Osteocyte (in vitro differentiated cells): ENCODE results near the gene TOM1L2. TPM values are rescaled to one million over a fixed set of nuclear protein-coding genes. Genes with fewer than 3 reads are reported as not detected.

Experiments used
- DNase-seq: peaks from one replicate; pipeline ENCODE4 v3.0.0; 2021; ENCODE audit warnings: mixed read lengths; ENCODE audit not compliant: unreplicated experiment; ENCODE audit errors: extremely low spot score
- H3K27ac Mint-ChIP-seq: one replicate; pipeline ENCODE4 v1.8.0; 2021; ENCODE audit warnings: mild to moderate bottlenecking, mixed read lengths; ENCODE audit not compliant: unreplicated experiment
- H3K27me3 Mint-ChIP-seq: one replicate; pipeline ENCODE4 v1.8.0; 2021; ENCODE audit warnings: mixed read lengths; ENCODE audit not compliant: unreplicated experiment
- H3K36me3 Mint-ChIP-seq: one replicate; pipeline ENCODE4 v1.8.0; 2021; ENCODE audit warnings: mixed read lengths; ENCODE audit not compliant: unreplicated experiment
- H3K4me1 Mint-ChIP-seq: one replicate; pipeline ENCODE4 v1.8.0; 2021; ENCODE audit warnings: mixed read lengths; ENCODE audit not compliant: unreplicated experiment
- H3K4me3 Mint-ChIP-seq: one replicate; pipeline ENCODE4 v1.8.0; 2021; ENCODE audit warnings: mild to moderate bottlenecking, moderate library complexity, mixed read lengths; ENCODE audit not compliant: unreplicated experiment
- H3K9me3 Mint-ChIP-seq: one replicate; pipeline ENCODE4 v1.8.0; 2021; ENCODE audit warnings: mixed read lengths; ENCODE audit not compliant: unreplicated experiment
- total RNA-seq: library from RNA; stranded (reverse); gene quantifications from 2 replicates; pipeline ENCODE4 v1.2.1, GENCODE V29; 2021
- TF ChIP-seq, protein P1 (sequence below): fragments of 200-600 bp; sonication (generic); IDR thresholded peaks from 2 replicates; pipeline ENCODE4 v1.5.0; 2021; ENCODE audit warnings: antibody characterized with exemption, mild to moderate bottlenecking, moderate library complexity

Gene TOM1L2
- total RNA-seq, 1 donor from 2014 or later, result 69.7 TPM

DNA sequence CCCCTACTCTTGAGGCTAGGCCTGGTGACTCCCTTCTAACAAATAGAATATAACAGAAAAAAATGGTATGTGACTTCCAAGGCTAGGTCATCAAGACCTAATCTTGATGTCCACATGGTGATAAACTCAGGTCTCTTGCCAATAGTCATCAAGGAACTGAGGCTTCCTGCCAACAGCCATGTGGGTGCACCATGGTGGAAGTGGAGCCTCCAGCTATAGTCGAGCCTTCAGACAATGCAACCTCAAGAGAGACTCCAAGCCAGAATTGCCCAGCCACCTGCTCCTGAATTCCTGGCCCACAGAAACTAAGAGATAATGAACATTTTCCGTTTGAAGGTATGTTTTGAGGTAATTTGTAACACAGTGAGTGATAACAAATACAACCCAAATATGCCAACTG lies 79.5 kb downstream of the TOM1L2 start:
- Mint-ChIP-seq H3K27ac (no peak overlapping the region), H3K36me3 (peaks cover 43% of the 10 kb centered on the region), H3K4me1 (peaks cover 16% of the 10 kb centered on the region), H3K9me3 (no peaks in the 10 kb centered on the region), H3K27me3 (no peaks in the 10 kb centered on the region), H3K4me3 (no peak overlapping the region)
- TF ChIP-seq, protein P1, sequence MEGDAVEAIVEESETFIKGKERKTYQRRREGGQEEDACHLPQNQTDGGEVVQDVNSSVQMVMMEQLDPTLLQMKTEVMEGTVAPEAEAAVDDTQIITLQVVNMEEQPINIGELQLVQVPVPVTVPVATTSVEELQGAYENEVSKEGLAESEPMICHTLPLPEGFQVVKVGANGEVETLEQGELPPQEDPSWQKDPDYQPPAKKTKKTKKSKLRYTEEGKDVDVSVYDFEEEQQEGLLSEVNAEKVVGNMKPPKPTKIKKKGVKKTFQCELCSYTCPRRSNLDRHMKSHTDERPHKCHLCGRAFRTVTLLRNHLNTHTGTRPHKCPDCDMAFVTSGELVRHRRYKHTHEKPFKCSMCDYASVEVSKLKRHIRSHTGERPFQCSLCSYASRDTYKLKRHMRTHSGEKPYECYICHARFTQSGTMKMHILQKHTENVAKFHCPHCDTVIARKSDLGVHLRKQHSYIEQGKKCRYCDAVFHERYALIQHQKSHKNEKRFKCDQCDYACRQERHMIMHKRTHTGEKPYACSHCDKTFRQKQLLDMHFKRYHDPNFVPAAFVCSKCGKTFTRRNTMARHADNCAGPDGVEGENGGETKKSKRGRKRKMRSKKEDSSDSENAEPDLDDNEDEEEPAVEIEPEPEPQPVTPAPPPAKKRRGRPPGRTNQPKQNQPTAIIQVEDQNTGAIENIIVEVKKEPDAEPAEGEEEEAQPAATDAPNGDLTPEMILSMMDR, result no peak
- no peak for DNase-seq

DNA sequence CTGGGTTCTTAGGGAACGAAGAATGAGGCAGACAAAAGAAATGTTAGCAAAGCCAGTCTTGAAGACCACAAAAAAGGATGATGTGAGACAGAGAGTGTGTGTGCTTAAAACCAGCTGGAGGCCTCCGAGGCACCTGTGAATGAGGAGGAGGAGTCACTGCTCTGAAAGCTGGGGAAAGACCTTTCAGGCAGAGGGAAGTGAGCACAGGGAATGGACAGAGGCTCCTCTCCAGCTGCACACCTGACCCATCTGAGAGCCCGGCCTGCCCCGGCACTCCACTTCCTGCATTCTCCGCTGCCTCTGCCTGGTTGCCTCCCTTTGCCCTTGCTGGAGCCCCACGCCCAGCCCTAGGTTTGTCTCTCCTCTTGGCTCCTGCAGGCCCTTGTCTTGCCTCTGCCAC lies 80.2 kb downstream of the TOM1L2 start:
- TF ChIP-seq, protein P1, result no peak
- no peak overlapping the region for H3K27ac Mint-ChIP-seq
- no peak overlapping the region for H3K4me3 Mint-ChIP-seq
- H3K36me3 Mint-ChIP-seq, result peaks cover 39% of the 10 kb centered on the region
- H3K9me3 Mint-ChIP-seq, result no peaks in the 10 kb centered on the region
- no peak for DNase-seq
- H3K4me1 Mint-ChIP-seq, result peaks cover 13% of the 10 kb centered on the region
- no peaks in the 10 kb centered on the region for H3K27me3 Mint-ChIP-seq

DNA sequence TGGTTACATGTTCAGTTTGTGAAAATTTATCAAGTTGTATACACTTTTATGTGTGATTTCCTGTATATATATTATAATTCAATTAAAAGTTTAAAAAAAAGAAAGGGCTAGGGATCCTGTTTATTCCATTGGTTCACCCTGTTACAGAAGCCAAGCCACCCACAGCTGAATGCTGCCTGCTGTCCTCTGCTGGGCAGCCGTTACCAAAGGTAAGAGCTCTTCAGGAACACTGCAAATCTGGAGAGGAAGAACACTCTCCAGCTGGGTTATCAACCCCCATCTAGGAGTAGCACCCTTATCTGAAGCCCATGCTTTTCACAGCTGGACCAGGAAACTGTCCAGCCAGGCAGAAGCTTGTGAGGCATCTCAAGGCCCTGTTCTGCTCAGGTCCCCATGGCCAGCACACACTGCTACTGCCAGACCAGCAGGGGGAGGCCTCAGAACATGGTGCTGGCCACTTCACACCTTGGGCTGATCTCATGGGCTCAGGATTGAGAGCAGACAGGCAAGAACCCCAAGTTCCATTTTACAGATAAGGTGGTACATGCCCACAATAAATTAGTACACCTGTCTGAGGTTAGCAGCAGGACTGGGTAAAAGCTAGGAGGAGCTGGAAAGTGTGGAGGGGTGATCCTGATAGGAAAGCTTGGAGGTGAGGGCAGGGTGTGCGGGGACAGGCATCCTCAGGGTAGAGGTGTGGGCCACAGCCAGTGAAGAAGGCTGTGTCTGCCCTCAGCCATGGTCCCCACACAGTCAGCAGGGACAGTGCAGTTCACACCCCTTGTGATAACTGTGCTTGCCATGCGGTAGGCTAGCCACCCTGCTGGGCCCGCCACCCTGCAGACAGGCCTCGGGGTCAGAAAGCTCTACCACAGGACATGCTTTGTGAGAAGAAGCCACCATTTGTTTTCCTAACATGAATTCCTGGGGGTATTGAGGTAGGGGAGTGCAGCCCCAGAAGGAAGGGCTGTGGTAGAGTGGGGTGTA lies 81.1 kb downstream of the TOM1L2 start:
- H3K27ac Mint-ChIP-seq, result no peak overlapping the region
- H3K9me3 Mint-ChIP-seq, result no peaks in the 10 kb centered on the region
- H3K27me3 Mint-ChIP-seq, result no peaks in the 10 kb centered on the region
- DNase-seq, result peak; percentile 88
- peaks cover 37% of the 10 kb centered on the region for H3K36me3 Mint-ChIP-seq
- peaks cover 11% of the 10 kb centered on the region for H3K4me1 Mint-ChIP-seq
- no peak overlapping the region for H3K4me3 Mint-ChIP-seq
- TF ChIP-seq, protein P1, result peak; percentile 84

DNA sequence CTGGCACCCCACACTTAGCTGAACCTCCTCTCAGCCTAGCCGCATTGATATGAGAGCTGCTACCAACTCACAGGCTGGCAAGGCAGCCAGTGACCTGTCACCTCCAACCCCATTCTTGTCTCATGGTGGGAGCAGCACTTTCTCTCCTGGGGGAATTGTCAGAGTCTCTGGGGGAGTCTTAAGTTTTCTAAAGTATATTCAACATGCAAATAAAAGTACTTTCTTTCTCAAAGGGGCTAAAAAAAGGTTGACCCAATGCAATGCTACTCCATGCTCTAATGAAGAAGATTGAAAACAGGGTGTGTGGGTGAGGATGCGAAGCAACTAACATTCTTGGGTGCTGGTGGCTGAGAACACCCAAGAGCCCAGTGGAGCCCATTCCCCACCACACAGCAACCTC lies 82.3 kb downstream of the TOM1L2 start:
- H3K9me3 Mint-ChIP-seq, result no peaks in the 10 kb centered on the region
- H3K4me3 Mint-ChIP-seq, result no peak overlapping the region
- peak overlapping the region; percentile 2 for H3K27ac Mint-ChIP-seq
- H3K4me1 Mint-ChIP-seq, result peaks cover 17% of the 10 kb centered on the region
- H3K36me3 Mint-ChIP-seq, result peaks cover 40% of the 10 kb centered on the region
- TF ChIP-seq, protein P1, result no peak
- DNase-seq, result no peak
- no peaks in the 10 kb centered on the region for H3K27me3 Mint-ChIP-seq

DNA sequence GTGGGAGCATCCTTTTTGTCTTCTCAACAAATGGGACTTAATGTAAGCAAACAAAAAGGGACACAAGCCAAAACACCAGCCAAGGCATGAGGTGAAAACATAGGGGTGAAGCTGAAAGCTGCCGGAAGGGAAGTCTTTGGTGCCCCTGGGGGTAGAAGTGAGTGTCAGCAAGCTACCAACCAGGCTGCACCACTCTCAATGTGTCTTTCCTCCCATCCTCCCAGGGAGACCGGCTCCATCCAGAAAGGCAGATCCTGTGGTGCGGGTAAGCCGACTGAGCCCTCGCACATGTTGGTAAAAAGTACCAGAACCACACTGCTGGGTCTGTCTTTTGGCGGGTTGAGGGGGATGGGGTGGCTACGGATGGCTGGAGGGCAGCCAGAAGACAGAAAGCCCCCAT lies 83.4 kb downstream of the TOM1L2 start:
- TF ChIP-seq, protein P1, result no peak
- Mint-ChIP-seq H3K9me3 (no peaks in the 10 kb centered on the region), H3K4me3 (no peak overlapping the region), H3K27ac (no peak overlapping the region), H3K36me3 (peaks cover 45% of the 10 kb centered on the region), H3K4me1 (peaks cover 20% of the 10 kb centered on the region), H3K27me3 (no peaks in the 10 kb centered on the region)
- DNase-seq, result no peak
